ENCODE data around the gene TASL.

Gene TASL, protein sequence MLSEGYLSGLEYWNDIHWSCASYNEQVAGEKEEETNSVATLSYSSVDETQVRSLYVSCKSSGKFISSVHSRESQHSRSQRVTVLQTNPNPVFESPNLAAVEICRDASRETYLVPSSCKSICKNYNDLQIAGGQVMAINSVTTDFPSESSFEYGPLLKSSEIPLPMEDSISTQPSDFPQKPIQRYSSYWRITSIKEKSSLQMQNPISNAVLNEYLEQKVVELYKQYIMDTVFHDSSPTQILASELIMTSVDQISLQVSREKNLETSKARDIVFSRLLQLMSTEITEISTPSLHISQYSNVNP

DNA sequence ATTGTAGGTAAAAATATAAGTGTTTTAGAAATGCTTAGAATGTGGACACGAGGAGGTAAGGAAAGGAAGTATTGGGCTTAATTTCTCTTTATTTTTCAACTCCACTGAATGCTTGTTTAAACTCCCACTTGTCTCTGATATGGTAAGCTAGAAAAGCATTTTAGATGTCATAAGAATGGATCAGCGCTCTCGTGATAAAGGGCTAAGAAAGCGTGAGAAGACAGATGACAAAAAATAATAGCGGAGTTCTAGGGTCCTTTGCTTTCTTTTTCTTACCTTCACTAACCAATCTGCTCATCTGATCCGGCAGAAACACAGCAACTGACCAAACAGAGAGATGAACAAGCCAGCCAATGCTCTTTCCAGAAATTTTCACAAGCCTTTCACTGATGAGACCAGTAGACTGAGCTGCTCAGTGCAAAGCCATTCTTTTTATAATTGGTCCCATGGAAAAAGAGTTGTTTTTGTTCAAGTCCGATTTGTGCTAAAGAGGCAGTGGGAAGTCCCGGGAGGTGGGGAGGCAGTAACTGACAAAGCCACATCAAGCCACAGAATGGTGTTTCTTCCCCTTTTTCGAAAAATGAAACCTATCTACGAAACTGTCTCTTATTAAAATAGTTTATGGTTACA is at the start of gene TASL:
Gene TASL, minus strand, starts transcription at position 405 of the 630 bp plus-strand sequence. CDS start 17,411 bp downstream, outside the sequence.
- Histone ChIP-seq H3K27me3 (no peaks in the 10 kb centered on the region), H4K20me1 (no peaks in the 10 kb centered on the region), H3K9ac (peak within 1 kb of the TSS; percentile 98), H3K36me3 (peaks cover 28% of the 10 kb centered on the region), H3K4me3 (peak within 1 kb of the TSS; percentile 75), H3K9me3 (no peaks in the 10 kb centered on the region; the same call in 1 of the 2 replicates), H3K27ac (peak within 1 kb of the TSS; percentile 98), H3K4me2 (peak within 1 kb of the TSS; percentile 97), H3K4me1 (peaks cover 41% of the 10 kb centered on the region)
- TF ChIP-seq Cebpa-rat (IDR thresholded peaks at IDR 0.05) = no peak

- Histone ChIP-seq H3K27ac (no peak overlapping the region), H3K36me3 (no peaks in the 10 kb centered on the region), H3K4me3 (no peak overlapping the region), H3K4me1 (no peaks in the 10 kb centered on the region), H3K9me3 (peaks cover 17% of the 10 kb centered on the region), H3K4me2 (no peak overlapping the region), H3K27me3 (no peaks in the 10 kb centered on the region), H3K9ac (no peak overlapping the region), H4K20me1 (no peaks in the 10 kb centered on the region)
- no peak for TF ChIP-seq Cebpa-rat (IDR thresholded peaks at IDR 0.05)
These were observed 48.8 kb upstream of the TASL start for GRCh38 chrX:30626402-30626801.

- Histone ChIP-seq H3K9me3 (peaks cover 13% of the 10 kb centered on the region), H3K27ac (no peak overlapping the region), H3K36me3 (no peaks in the 10 kb centered on the region), H3K4me1 (peaks cover 19% of the 10 kb centered on the region), H4K20me1 (no peaks in the 10 kb centered on the region), H3K4me3 (no peak overlapping the region), H3K27me3 (no peaks in the 10 kb centered on the region), H3K9ac (no peak overlapping the region), H3K4me2 (no peak overlapping the region)
- TF ChIP-seq Cebpa-rat (IDR thresholded peaks at IDR 0.05) = no peak
These were observed 44.8 kb upstream of the TASL start for GRCh38 chrX:30622361-30622760.

DNA sequence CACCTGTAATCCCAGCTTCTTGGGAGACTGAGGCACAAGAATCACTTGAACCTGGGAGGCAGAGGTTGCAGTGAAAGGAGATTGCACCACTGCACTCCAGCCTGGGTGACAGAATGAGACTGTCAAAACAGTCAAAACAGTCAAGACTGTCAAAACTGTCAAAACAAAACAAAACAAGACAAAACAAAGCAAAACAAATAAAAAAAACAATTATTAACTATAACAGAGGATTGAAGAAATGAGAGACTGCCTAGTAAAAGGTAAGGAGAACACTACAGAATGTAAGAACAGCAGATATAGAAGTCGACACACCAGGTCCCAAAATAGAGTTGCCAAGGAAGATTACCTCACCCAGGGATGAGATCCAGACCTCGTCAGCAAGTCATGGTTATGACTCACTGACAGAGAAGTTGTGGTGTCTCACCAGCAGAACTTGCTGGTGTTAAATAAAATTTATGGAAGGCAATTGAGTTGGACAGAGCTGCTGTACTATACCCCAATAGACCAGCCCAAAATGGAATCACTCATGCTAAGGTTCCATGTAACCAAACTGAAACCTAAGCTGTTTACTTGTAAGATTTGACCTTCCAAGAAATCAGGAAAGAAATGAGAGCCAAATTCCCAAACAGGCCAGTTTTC is 43.5 kb upstream of the TASL start:
- TF ChIP-seq Cebpa-rat (IDR thresholded peaks at IDR 0.05) = no peak
- Histone ChIP-seq H4K20me1 (no peaks in the 10 kb centered on the region), H3K9ac (no peak overlapping the region), H3K9me3 (peaks cover 25% of the 10 kb centered on the region), H3K27ac (no peak overlapping the region), H3K4me2 (no peak overlapping the region), H3K4me3 (no peak overlapping the region), H3K27me3 (no peaks in the 10 kb centered on the region), H3K4me1 (peaks cover 23% of the 10 kb centered on the region), H3K36me3 (no peaks in the 10 kb centered on the region)

DNA sequence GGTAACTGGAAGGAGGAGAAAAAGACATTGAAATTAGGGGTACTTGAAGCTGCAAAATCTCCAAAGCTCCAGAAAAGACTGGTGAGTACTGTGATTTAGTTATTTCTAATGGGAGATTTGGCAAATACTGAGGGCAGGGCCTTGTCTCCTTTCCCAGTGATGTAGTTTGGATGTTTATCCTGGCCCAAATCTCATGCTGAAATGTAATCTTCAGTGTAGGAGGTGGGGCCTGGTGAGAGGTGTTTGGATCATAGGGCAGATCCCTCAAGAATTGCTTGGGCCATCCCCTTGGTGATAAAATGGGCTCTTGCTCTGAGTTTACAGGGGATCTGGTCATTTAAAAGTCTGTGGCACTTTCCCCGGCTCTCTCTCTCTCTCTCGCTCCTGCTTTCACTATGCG is 42.6 kb upstream of the TASL start:
- no peak overlapping the region for H3K4me2 ChIP-seq
- H4K20me1 ChIP-seq = no peaks in the 10 kb centered on the region
- no peaks in the 10 kb centered on the region for H3K36me3 ChIP-seq
- H3K27me3 ChIP-seq = no peaks in the 10 kb centered on the region
- H3K9ac ChIP-seq = no peak overlapping the region
- H3K9me3 ChIP-seq = peaks cover 25% of the 10 kb centered on the region
- peaks cover 23% of the 10 kb centered on the region for H3K4me1 ChIP-seq
- no peak overlapping the region for H3K4me3 ChIP-seq
- TF ChIP-seq Cebpa-rat (IDR thresholded peaks at IDR 0.05) = no peak
- H3K27ac ChIP-seq = no peak overlapping the region

- Histone ChIP-seq H3K9me3 (peaks cover 25% of the 10 kb centered on the region), H3K4me2 (peak overlapping the region; percentile 94), H3K9ac (peak overlapping the region; percentile 43; the same call in 1 of the 2 replicates), H3K27ac (peak overlapping the region; percentile 69), H3K4me1 (peaks cover 23% of the 10 kb centered on the region), H3K4me3 (peak overlapping the region; percentile 43), H3K27me3 (no peaks in the 10 kb centered on the region), H3K36me3 (no peaks in the 10 kb centered on the region), H4K20me1 (no peaks in the 10 kb centered on the region)
- no peak for TF ChIP-seq Cebpa-rat (IDR thresholded peaks at IDR 0.05)
These were observed 40.7 kb upstream of the TASL start for GRCh38 chrX:30618160-30618765.

- H4K20me1 ChIP-seq = no peaks in the 10 kb centered on the region
- H3K27ac ChIP-seq = no peak overlapping the region
- no peaks in the 10 kb centered on the region for H3K27me3 ChIP-seq
- H3K36me3 ChIP-seq = no peaks in the 10 kb centered on the region
- no peak overlapping the region for H3K4me2 ChIP-seq
- no peak for TF ChIP-seq Cebpa-rat (IDR thresholded peaks at IDR 0.05)
- H3K4me1 ChIP-seq = peaks cover 23% of the 10 kb centered on the region
- peaks cover 18% of the 10 kb centered on the region for H3K9me3 ChIP-seq
- H3K4me3 ChIP-seq = no peak overlapping the region
- H3K9ac ChIP-seq = no peak overlapping the region
These were observed 37.7 kb upstream of the TASL start for GRCh38 chrX:30615229-30615628.

GRCh38 chrX:30613721-30614120 is 36.2 kb upstream of the TASL start:
- no peak overlapping the region for H3K4me2 ChIP-seq
- no peaks in the 10 kb centered on the region for H4K20me1 ChIP-seq
- no peaks in the 10 kb centered on the region for H3K36me3 ChIP-seq
- TF ChIP-seq Cebpa-rat (IDR thresholded peaks at IDR 0.05) = no peak
- no peak overlapping the region for H3K9ac ChIP-seq
- no peaks in the 10 kb centered on the region for H3K27me3 ChIP-seq
- H3K9me3 ChIP-seq = peaks cover 18% of the 10 kb centered on the region
- H3K27ac ChIP-seq = no peak overlapping the region
- no peak overlapping the region for H3K4me3 ChIP-seq
- H3K4me1 ChIP-seq = peaks cover 18% of the 10 kb centered on the region

- Histone ChIP-seq H3K27me3 (no peaks in the 10 kb centered on the region), H3K9me3 (peaks cover 16% of the 10 kb centered on the region), H3K27ac (no peak overlapping the region), H3K36me3 (no peaks in the 10 kb centered on the region), H3K4me2 (no peak overlapping the region), H4K20me1 (no peaks in the 10 kb centered on the region), H3K4me1 (peaks cover 3% of the 10 kb centered on the region), H3K4me3 (no peak overlapping the region), H3K9ac (no peak overlapping the region)
- TF ChIP-seq Cebpa-rat (IDR thresholded peaks at IDR 0.05) = no peak
These were observed 34.7 kb upstream of the TASL start for GRCh38 chrX:30612250-30612655.

GRCh38 chrX:30610026-30610425 is 32.5 kb upstream of the TASL start:
- Histone ChIP-seq H3K4me1 (no peaks in the 10 kb centered on the region), H3K4me3 (no peak overlapping the region), H4K20me1 (no peaks in the 10 kb centered on the region), H3K36me3 (no peaks in the 10 kb centered on the region), H3K4me2 (no peak overlapping the region), H3K9ac (no peak overlapping the region), H3K27me3 (no peaks in the 10 kb centered on the region), H3K9me3 (peaks cover 9% of the 10 kb centered on the region), H3K27ac (no peak overlapping the region)
- no peak for TF ChIP-seq Cebpa-rat (IDR thresholded peaks at IDR 0.05)

Data from BLaER1 (cell line).